Choroid plexus epithelial cell (primary cell): Measurements from ENCODE around the gene GLA.

Experiments
- DNase-seq: peaks from one replicate; pipeline ENCODE4 v3.0.0-alpha.2; 2010; ENCODE audit warnings: low read depth
- H3K4me3 ChIP-seq: 2 replicates; pipeline ENCODE4 v1.5.1; 2011; ENCODE audit warnings: low read depth, mild to moderate bottlenecking, control low read depth, low read length, moderate library complexity
- TF ChIP-seq, protein P1 (sequence below): conservative IDR thresholded peaks from 2 replicates; pipeline ENCODE4 v1.5.1; 2011; ENCODE audit warnings: low read depth, mild to moderate bottlenecking, control low read depth, inconsistent platforms, low read length, moderate library complexity

GLA gene

GRCh38 chrX:101377547-101377946 lies 30.2 kb downstream of the GLA start:
- TF ChIP-seq, protein P1, sequence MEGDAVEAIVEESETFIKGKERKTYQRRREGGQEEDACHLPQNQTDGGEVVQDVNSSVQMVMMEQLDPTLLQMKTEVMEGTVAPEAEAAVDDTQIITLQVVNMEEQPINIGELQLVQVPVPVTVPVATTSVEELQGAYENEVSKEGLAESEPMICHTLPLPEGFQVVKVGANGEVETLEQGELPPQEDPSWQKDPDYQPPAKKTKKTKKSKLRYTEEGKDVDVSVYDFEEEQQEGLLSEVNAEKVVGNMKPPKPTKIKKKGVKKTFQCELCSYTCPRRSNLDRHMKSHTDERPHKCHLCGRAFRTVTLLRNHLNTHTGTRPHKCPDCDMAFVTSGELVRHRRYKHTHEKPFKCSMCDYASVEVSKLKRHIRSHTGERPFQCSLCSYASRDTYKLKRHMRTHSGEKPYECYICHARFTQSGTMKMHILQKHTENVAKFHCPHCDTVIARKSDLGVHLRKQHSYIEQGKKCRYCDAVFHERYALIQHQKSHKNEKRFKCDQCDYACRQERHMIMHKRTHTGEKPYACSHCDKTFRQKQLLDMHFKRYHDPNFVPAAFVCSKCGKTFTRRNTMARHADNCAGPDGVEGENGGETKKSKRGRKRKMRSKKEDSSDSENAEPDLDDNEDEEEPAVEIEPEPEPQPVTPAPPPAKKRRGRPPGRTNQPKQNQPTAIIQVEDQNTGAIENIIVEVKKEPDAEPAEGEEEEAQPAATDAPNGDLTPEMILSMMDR: no peak
- no peak for DNase-seq
- H3K4me3 ChIP-seq: no peak overlapping the region

DNA sequence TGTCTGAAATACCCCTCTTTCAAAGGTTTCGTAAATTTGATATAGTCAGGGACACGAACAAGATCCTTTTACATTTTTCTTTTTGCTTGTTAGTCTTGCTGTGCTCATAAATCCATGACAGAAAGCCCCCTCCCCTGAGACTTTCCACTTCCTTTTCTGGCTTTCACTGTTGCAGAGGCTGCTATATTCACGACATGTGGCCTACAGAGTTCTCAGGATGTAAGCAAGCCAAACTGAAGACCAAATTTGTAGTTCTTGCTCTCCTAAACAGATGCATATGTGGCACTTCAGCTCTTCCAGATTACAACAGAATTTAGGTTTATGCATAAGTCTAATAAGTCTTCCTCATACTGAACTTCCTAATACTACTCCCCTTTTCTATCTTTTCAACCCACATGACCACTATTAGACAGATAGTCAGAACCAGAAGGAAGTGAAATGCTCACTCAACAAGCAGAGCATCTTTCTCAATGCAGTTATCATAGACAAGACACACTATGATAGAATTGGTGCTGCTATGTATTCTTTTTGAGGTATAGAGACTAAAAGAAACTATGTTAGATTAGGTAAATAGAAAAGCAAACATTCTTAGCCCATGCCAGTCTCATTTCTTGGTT lies 36.7 kb downstream of the GLA start:
- TF ChIP-seq, protein P1: no peak
- no peak overlapping the region for H3K4me3 ChIP-seq
- no peak for DNase-seq

DNA sequence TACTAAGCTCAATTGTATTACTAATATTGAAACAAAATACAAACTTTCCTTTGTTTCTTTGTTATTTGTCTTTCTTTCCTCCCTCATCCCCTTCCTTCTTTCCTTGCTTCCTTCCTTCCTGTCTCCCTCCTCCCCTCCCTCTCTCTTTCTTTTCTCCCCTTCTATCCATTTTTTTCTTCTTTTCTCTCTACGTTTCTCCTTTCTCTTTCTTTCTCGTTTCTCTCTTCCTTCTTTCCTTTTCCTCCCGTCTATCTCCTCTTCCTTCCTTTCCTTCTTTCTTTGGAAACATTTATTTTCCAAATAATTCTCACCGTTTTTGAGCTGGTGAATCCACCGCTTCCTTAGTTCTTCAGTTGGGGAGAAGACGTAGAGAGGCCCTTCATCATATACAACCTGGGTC lies 38.0 kb downstream of the GLA start:
- H3K4me3 ChIP-seq: no peak overlapping the region
- DNase-seq: no peak
- TF ChIP-seq, protein P1: no peak

GRCh38 chrX:101368800-101369199 lies 38.9 kb downstream of the GLA start:
- H3K4me3 ChIP-seq: no peak overlapping the region
- DNase-seq: no peak
- TF ChIP-seq, protein P1: no peak

GRCh38 chrX:101365301-101365795 lies 42.4 kb downstream of the GLA start:
- DNase-seq: no peak
- TF ChIP-seq, protein P1: no peak
- H3K4me3 ChIP-seq: no peak overlapping the region

- TF ChIP-seq, protein P1: no peak
- DNase-seq: no peak
Observed at GRCh38 chrX:101362757-101363156, 45.0 kb downstream of the GLA start.

GRCh38 chrX:101362116-101362515 lies 45.6 kb downstream of the GLA start:
- TF ChIP-seq, protein P1: no peak
- no peak overlapping the region for H3K4me3 ChIP-seq
- no peak for DNase-seq

More at GRCh38 chrX:101362757-101363156, 45.0 kb downstream of the GLA start:
- no peak overlapping the region for H3K4me3 ChIP-seq
